IPS-15b (cell line): Measurements from ENCODE around the gene CTNNA3.

Experiments used
- H3K27me3 ChIP-seq: one replicate; pipeline ENCODE4 v1.6.1; 2013; ENCODE audit warnings: low read length; ENCODE audit not compliant: control insufficient read depth, insufficient read depth
- H3K36me3 ChIP-seq: one replicate; pipeline ENCODE4 v1.6.1; 2013; ENCODE audit warnings: low read length; ENCODE audit not compliant: control insufficient read depth, insufficient read depth
- H3K4me1 ChIP-seq: one replicate; pipeline ENCODE4 v1.6.1; 2013; ENCODE audit warnings: mild to moderate bottlenecking, low read length; ENCODE audit not compliant: control insufficient read depth, insufficient read depth
- H3K4me3 ChIP-seq: one replicate; pipeline ENCODE4 v1.5.1; 2013; ENCODE audit warnings: low read depth, low read length
- H3K9ac ChIP-seq: one replicate; pipeline ENCODE4 v1.6.1; 2013; ENCODE audit warnings: low read depth, mild to moderate bottlenecking, low read length
- H3K9me3 ChIP-seq: one replicate; pipeline ENCODE4 v1.6.1; 2013; ENCODE audit warnings: mild to moderate bottlenecking, low read length; ENCODE audit not compliant: control insufficient read depth, insufficient read depth

CTNNA3 gene

DNA sequence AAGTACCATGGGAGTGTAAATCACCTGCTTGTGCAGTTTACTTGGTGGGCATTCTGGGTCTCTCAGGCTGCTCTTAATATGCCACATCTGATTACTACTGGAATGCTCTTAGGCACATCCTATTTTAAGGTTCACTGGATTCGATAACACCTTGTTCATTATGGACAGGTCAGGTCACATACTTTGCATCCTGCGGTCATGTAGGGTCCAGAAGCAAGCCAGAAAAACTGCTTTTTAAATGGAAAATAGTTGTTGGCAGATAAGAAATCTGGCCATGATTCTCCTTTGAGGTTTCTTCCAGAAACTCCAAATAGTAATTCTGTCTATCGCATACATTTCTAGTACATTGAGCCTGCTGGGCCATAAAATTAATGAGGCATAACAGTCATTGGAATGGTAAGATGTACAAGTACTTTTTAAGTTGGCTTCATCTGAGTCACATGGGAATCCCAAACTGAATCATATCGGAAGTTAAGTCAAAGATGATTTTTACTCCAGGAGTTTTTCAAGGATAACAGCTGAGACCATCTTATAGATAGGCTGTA, 398.3 kb downstream of the CTNNA3 start:
- Histone ChIP-seq H3K9ac (no peak overlapping the region), H3K4me3 (no peak overlapping the region), H3K36me3 (no peaks in the 10 kb centered on the region), H3K27me3 (no peaks in the 10 kb centered on the region), H3K4me1 (no peaks in the 10 kb centered on the region), H3K9me3 (no peaks in the 10 kb centered on the region)

DNA sequence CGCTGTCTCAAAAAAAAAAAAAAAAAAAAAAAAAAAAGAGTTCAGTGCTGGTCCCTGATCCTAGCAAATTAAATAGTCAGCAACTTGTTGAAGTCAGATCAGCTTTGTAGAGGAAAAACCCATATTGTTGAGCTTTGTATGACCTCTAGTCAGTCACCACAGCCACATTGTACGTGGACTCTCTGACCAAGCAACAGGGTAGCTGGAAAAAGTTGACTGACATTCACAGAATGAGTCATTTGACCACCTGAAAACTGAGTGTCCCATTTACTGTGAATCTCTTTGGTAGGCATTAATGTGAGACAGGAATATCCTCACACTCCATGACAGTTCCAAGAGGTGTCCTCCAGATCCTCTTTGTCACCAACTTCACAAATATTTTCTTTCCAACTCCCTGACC, 399.1 kb downstream of the CTNNA3 start:
- no peak overlapping the region for H3K4me3 ChIP-seq
- no peaks in the 10 kb centered on the region for H3K9me3 ChIP-seq
- H3K9ac ChIP-seq: no peak overlapping the region

DNA sequence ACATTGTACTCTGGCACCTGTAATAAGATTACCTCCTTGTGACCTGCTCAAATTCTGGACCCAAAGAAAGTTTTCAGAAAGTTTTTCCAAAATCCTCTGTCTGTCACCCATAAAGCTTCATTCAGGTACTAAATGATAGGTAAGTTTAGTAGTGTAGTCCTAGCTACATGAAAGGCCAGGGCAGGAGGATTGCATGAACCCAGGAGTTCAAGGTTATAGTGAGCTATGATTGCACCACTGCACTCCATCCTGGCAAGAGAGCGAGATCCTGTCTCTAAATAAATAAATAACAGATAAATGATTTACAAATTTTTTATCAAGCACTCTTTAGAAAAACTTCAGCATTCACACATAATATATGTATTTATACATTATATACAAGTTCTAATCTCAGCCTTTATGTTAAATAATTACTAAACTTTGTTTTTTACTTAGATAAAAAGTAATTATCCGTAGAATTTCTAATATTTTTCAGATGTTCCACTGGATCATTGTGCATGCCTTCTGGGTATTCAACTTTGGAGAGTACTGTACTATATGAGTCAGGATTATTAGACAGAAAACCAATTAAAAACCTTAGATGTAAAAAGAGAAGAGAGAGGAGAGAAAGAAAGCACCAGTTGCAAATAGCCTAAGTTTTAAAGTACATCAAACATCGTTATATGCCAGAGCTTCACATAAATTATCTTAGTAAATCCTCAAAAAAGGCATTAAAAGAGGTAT, 407.1 kb downstream of the CTNNA3 start:
- Histone ChIP-seq H3K27me3 (no peaks in the 10 kb centered on the region), H3K4me3 (no peak overlapping the region), H3K9me3 (no peaks in the 10 kb centered on the region), H3K4me1 (peaks cover 5% of the 10 kb centered on the region), H3K9ac (no peak overlapping the region), H3K36me3 (no peaks in the 10 kb centered on the region)

More for the DNA sequence above, 399.1 kb downstream of the CTNNA3 start:
- H3K27me3 ChIP-seq: no peaks in the 10 kb centered on the region
- H3K36me3 ChIP-seq: no peaks in the 10 kb centered on the region
- no peaks in the 10 kb centered on the region for H3K4me1 ChIP-seq

DNA sequence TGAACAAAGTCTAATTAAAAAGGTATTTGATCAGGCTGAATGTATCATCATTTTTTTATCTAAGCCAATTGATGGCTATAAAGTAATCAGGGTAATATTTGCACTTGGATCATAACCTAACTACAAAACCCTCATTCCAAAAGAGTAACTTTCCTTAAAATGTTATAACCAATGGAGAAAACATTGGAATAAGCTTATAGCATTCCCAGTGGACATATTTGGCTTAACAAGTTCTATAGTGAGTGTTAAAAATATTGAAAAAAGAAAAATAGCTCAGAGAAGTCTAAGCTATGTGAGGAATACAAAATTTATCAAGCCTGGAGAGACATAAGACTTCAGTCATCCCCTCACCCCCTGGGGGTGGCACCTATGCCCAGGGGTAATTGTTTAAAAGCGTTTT, 411.4 kb downstream of the CTNNA3 start:
- Histone ChIP-seq H3K27me3 (no peaks in the 10 kb centered on the region), H3K9me3 (no peaks in the 10 kb centered on the region), H3K36me3 (no peaks in the 10 kb centered on the region), H3K9ac (no peak overlapping the region), H3K4me3 (no peak overlapping the region), H3K4me1 (peaks cover 5% of the 10 kb centered on the region)

DNA sequence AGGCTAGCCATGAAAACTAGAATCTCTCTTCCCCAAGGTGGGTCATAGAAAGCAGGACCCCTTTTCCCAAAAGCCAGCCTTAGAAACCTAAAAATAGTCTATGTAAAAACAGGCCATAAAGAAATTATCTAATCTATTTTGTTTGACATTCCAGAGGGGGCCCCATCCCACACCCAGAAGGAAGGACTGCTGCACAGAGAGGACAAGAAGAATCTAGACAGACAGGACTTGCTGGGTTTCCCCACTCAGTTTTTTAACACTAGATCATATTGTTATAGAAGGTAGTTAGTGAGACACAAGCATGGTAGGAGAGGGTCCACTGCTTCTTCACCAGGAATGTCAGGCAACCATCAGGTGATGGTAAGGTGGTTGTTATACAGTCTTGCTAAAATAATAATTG, 413.1 kb downstream of the CTNNA3 start:
- no peaks in the 10 kb centered on the region for H3K36me3 ChIP-seq
- H3K9ac ChIP-seq: no peak overlapping the region
- H3K4me3 ChIP-seq: no peak overlapping the region
- no peaks in the 10 kb centered on the region for H3K9me3 ChIP-seq
- H3K4me1 ChIP-seq: peaks cover 9% of the 10 kb centered on the region
- no peaks in the 10 kb centered on the region for H3K27me3 ChIP-seq

DNA sequence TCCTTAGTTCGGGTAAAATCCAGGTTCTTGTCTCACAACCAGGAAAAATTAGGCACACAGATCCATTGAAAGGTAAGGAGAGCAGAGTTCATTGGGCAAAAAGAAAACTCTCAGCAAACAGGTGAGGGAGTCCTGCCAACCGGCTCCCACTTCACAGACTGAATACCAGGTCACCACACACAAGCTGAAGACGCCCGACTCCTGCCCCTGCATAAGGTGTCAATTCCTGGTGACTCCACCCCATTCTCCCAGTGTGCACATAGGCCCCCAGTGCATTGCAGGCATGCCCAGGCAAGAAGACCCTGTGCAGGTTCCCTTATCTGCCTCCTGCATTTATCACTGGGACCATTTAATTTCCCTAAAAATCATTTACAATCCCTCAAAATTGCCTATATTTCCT, 415.6 kb downstream of the CTNNA3 start:
- H3K9me3 ChIP-seq: no peaks in the 10 kb centered on the region
- H3K4me3 ChIP-seq: no peak overlapping the region
- H3K27me3 ChIP-seq: no peaks in the 10 kb centered on the region
- H3K36me3 ChIP-seq: no peaks in the 10 kb centered on the region
- peaks cover 9% of the 10 kb centered on the region for H3K4me1 ChIP-seq
- H3K9ac ChIP-seq: no peak overlapping the region

DNA sequence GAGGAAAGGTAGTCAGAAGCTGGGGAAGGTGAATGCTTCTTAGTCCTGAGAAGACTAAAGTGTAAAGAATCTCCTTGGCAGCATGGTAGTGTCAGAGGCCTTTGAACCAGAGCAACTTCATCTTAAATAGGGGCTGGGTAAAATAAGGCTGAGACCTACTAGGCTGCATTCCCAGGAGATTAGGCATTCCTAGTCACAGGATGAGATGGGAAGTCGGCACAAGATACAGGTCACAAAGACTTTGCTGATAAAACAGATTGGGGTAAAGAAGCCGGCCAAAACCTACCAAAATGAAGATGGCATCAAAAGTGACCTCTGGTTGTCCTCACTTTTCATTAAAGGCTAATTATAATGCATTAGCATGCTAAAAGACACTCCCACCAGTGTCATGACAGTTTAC, 418.6 kb downstream of the CTNNA3 start:
- H3K4me1 ChIP-seq: peaks cover 4% of the 10 kb centered on the region
- no peak overlapping the region for H3K4me3 ChIP-seq
- H3K9me3 ChIP-seq: no peaks in the 10 kb centered on the region
- H3K27me3 ChIP-seq: no peaks in the 10 kb centered on the region
- no peaks in the 10 kb centered on the region for H3K36me3 ChIP-seq
- no peak overlapping the region for H3K9ac ChIP-seq

DNA sequence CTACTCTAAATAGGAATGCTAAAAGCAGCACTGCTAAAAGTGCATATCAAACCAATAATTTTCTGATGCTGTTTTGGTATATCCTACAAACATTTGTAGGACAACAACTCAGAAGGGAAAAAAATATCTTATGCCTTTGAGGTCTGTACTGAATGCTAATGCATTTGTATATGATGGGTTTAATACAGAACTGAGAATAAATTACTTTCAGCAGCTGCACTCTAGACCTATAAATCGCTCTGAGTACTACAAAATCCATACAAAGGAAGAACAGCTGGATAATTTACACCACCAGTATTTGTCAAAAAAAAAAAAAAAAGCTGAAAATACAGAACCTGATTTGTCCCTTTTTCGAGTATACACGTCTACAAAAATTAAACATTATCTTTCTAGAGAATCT, 426.2 kb downstream of the CTNNA3 start:
- Histone ChIP-seq H3K4me3 (no peak overlapping the region), H3K4me1 (no peaks in the 10 kb centered on the region), H3K27me3 (no peaks in the 10 kb centered on the region), H3K36me3 (no peaks in the 10 kb centered on the region), H3K9ac (no peak overlapping the region), H3K9me3 (no peaks in the 10 kb centered on the region)

DNA sequence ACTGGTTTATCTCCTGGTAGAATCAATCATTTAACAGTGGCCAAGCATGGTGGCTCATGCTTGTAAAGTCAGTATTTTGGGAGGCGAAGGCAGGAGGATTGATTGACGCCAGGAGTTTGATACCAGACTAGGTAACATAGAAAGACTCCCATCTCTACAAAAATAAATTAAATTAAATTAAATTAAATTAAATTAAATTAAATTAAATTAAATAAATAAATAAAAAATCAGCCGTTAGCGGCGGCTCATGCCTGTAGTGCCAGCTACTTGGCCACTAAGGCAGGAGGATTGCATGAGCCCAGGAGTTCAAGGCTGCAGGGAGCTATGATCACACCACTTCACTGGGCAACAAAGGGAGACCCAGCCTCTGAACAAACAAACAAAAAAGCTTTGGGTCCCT, 427.8 kb downstream of the CTNNA3 start:
- Histone ChIP-seq H3K4me1 (no peaks in the 10 kb centered on the region), H3K9ac (no peak overlapping the region), H3K27me3 (no peaks in the 10 kb centered on the region), H3K4me3 (no peak overlapping the region), H3K9me3 (no peaks in the 10 kb centered on the region), H3K36me3 (no peaks in the 10 kb centered on the region)

DNA sequence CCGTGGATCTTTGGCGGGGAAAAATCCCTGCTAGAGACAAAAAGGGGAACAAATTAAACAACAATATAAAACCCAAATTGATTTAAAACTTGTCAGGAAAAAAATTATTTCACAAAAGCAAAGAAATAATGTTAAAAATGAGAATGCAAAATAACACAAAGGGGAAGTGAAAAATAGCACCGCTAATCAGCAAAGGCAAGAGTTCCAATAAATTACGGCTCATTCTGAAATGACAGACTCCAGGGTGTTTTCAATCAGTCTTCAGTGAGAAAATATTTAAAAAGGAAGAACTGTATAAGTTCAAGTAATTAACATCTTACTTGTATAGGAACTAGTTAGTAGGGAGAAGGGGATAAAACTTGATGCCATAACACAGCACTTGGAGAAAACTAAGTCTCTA, 433.3 kb downstream of the CTNNA3 start:
- H3K4me3 ChIP-seq: no peak overlapping the region

DNA sequence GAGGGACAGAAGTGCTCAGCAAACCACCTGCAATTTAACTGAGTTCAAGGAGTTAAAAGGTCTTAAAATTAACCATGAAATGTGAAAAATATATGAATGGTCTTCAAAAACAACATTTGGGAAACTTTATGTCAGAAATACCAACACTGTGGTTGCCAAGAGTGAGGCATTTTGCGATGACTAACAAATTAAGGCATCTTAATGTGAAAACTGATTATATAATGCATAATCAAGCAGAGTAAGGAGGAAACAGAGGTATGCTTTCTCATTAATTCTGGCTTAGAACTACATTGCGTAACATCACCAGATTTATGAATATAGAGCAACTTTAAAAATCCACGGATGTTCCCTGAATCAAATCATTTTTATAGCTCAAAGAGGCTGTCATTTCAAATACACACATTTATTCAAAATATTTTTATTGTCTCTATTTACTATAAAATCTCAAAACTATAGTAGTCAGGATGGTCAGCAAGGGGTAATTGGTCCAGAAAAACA, 434.6 kb downstream of the CTNNA3 start:
- no peaks in the 10 kb centered on the region for H3K36me3 ChIP-seq
- H3K9me3 ChIP-seq: no peaks in the 10 kb centered on the region
- no peaks in the 10 kb centered on the region for H3K4me1 ChIP-seq
- H3K4me3 ChIP-seq: no peak overlapping the region
- no peaks in the 10 kb centered on the region for H3K27me3 ChIP-seq
- no peak overlapping the region for H3K9ac ChIP-seq

More for the DNA sequence above, 433.3 kb downstream of the CTNNA3 start:
- Histone ChIP-seq H3K36me3 (no peaks in the 10 kb centered on the region), H3K9me3 (no peaks in the 10 kb centered on the region), H3K4me1 (no peaks in the 10 kb centered on the region), H3K27me3 (no peaks in the 10 kb centered on the region), H3K9ac (no peak overlapping the region)

DNA sequence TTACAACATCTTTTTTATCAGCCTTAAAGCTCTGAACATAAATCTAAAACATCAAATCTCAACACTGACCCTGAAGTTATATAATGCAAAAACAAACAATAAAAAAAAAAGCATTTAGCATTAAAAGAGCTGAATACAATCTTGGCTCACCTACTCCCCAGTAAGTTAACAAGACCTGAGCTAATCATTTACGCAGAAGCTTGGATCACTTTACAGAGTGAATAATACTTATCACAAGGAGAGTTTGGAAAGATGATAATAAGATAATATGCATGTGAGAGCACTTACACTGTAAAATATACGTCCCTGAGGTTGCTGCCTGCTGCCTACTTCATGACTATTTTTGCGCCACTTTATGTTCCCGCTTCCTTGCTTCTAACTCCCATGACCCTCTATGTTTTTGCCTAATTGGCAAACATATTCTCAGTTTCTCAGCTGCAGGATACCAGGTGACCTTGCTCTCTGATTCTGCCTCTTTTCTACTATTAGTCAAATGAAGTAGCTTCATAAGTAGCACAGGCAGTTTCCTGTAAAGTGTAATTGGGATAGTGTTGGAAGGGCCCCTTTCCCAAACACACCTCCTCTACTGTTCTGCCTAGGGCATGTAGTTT, 436.6 kb downstream of the CTNNA3 start:
- Histone ChIP-seq H3K4me1 (no peaks in the 10 kb centered on the region), H3K9me3 (no peaks in the 10 kb centered on the region), H3K27me3 (no peaks in the 10 kb centered on the region), H3K9ac (no peak overlapping the region), H3K36me3 (no peaks in the 10 kb centered on the region), H3K4me3 (no peak overlapping the region)
